Ovary (tissue), 9 donors: ENCODE measurements around the gene NDUFS7. TPM values are rescaled to one million over a fixed set of nuclear protein-coding genes. Genes with fewer than 3 reads are reported as not detected.

Experiments used
- DNase-seq, 5 donors: peaks; one replicate each; pipeline ENCODE4 v3.0.0-alpha.2; 2019 to 2020
- H3K27ac ChIP-seq, 2 donors: fragments of 200-600 bp; one replicate each; pipeline versions ENCODE4 v1.5.1 to v1.8.0; 2019 to 2022
- H3K27me3 ChIP-seq: fragments of 200-600 bp; one replicate; pipeline ENCODE4 v1.8.0; 2022
- H3K36me3 ChIP-seq: fragments of 200-600 bp; sonication (generic); one replicate; pipeline ENCODE4 v1.5.1; 2019
- H3K4me1 ChIP-seq: one replicate; pipeline ENCODE4 v1.8.1; 2013; ENCODE audit warnings: mild to moderate bottlenecking, moderate library complexity; ENCODE audit not compliant: insufficient read depth
- H3K4me3 ChIP-seq: fragments of 200-600 bp; sonication (generic); one replicate; pipeline ENCODE4 v1.5.1; 2017
- H3K9me3 ChIP-seq, 2 donors: fragments of 200-600 bp in 1 of 2; sonication (generic) in 1 of 2; one replicate each; pipeline versions ENCODE4 v1.5.1 to v1.8.1; 2013 to 2019; ENCODE audit warnings: mild to moderate bottlenecking in 1 of 2, moderate library complexity in 1 of 2
- EP300 ChIP-seq: sonication (generic); formaldehyde crosslinking; IDR thresholded peaks from one replicate; pipeline ENCODE4 v1.6.1; 2017; ENCODE audit warnings: antibody characterized with exemption
- POLR2A ChIP-seq: fragments of 450-650 bp; IDR thresholded peaks from one replicate; pipeline ENCODE4 v1.6.1; 2017; ENCODE audit warnings: antibody characterized with exemption, mild to moderate bottlenecking, moderate library complexity
- WGBS, 3 donors: extraction: QIAGEN DNeasy Blood & Tissue Kit in 1 of 3; methylation state at CpG; one replicate each; pipeline versions ENCODE4 v1.1.5 to v1.1.7; 2013 to 2017; 5-methylcytosine and 5-hydroxymethylcytosine counted together
- intact Hi-C, 4 donors: fragments of 100-400 bp; cut with DNase I; formaldehyde crosslinking; loops; one replicate each; pipeline versions ENCODE4 v1.11.0 to v1.15.1; 2022 to 2023
- polyA plus RNA-seq, 2 donors: library from polyadenylated mRNA; stranded (reverse); fragments of 200-250 nt in 1 of 2; fragments of 350-450 nt in 1 of 2; fragmentation: Illumina TruSeq in 1 of 2; extraction: RNeasy Lipid Tissue Mini Kit (QIAGEN cat#74804) in 1 of 2; gene quantifications; one replicate each; pipeline ENCODE4 v1.2.3, GENCODE V29; 2013 to 2014
- total RNA-seq, 7 donors: library from RNA; depleted of rRNA in 2 of 7; stranded (reverse); fragments of >200 nt in 2 of 7; fragmentation: NEBNext Ultra II Directional in 3 of 7; extraction: Animal tissue kit (Norgen Biotek cat#: 25700) in 3 of 7; gene quantifications; one replicate each; pipeline versions ENCODE4 v1.1.0 to v1.2.4, GENCODE V29; 2016 to 2023
- TF ChIP-seq, protein P1 (sequence below), 3 donors: fragments of 450-650 bp in 2 of 3; fragments of 200-600 bp in 1 of 3; IDR thresholded peaks; one replicate each; pipeline versions ENCODE4 v1.5.1 to v1.8.0; 2016 to 2022; ENCODE audit warnings: antibody characterized with exemption in 3 of 3, mild to moderate bottlenecking in 1 of 3
- donor health status: DM: no; HTN: no; CAD: no; lungs with moderate emphysema.
- donor health status: DM: no; HTN: no; CAD: no.
- donor health status: Bipolar disorder and iron deficiency.
- donor health status: DM: yes; HTN: yes; CAD: no.
- donor health status: DM: no; HTN: no; CAD: no.
- donor health status: DM: yes; HTN: yes; CAD: no.

Gene NDUFS7
- total and polyA plus RNA-seq, 9 donors = 0.72 to 112 (median 79.9) TPM

- intact Hi-C loops = no loop called here
- H3K36me3 ChIP-seq = no peaks in the 10 kb centered on the region
- WGBS, 3 donors = 65 to 79% (median 68%) methylated on average over 9 of the region's 9 CpGs
- no peak for DNase-seq
- no peaks in the 10 kb centered on the region for H3K9me3 ChIP-seq
- no peaks in the 10 kb centered on the region for H3K4me1 ChIP-seq
- no peak overlapping the region for H3K4me3 ChIP-seq
- no peak overlapping the region for H3K27ac ChIP-seq
- no peaks in the 10 kb centered on the region for H3K27me3 ChIP-seq
- TF ChIP-seq, protein P1, sequence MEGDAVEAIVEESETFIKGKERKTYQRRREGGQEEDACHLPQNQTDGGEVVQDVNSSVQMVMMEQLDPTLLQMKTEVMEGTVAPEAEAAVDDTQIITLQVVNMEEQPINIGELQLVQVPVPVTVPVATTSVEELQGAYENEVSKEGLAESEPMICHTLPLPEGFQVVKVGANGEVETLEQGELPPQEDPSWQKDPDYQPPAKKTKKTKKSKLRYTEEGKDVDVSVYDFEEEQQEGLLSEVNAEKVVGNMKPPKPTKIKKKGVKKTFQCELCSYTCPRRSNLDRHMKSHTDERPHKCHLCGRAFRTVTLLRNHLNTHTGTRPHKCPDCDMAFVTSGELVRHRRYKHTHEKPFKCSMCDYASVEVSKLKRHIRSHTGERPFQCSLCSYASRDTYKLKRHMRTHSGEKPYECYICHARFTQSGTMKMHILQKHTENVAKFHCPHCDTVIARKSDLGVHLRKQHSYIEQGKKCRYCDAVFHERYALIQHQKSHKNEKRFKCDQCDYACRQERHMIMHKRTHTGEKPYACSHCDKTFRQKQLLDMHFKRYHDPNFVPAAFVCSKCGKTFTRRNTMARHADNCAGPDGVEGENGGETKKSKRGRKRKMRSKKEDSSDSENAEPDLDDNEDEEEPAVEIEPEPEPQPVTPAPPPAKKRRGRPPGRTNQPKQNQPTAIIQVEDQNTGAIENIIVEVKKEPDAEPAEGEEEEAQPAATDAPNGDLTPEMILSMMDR (IDR thresholded peaks at IDR 0.05) = no peak
- TF ChIP-seq POLR2A (no peak), EP300 (no peak)
These were observed 43.0 kb downstream of the NDUFS7 start for GRCh38 chr19:1426736-1427135.

- Histone ChIP-seq H3K4me1 (no peaks in the 10 kb centered on the region), H3K36me3 (no peaks in the 10 kb centered on the region), H3K27me3 (no peaks in the 10 kb centered on the region), H3K4me3 (no peak overlapping the region), H3K27ac (no peak overlapping the region), H3K9me3 (no peaks in the 10 kb centered on the region)
- DNase-seq = no peak
- TF ChIP-seq, protein P1 (IDR thresholded peaks at IDR 0.05) = no peak
- TF ChIP-seq POLR2A = no peak
- TF ChIP-seq EP300 = no peak
- intact Hi-C loops = no loop called here
- 84 to 91% (median 87%) methylated on average over 27 of the region's 27 CpGs for WGBS, 3 donors
These were observed 43.7 kb downstream of the NDUFS7 start for GRCh38 chr19:1427221-1427920.

GRCh38 chr19:1428738-1429391 is 45.2 kb downstream of the NDUFS7 start:
- 71 to 84% (median 84%) methylated on average over 34 to 41 of the region's 41 CpGs for WGBS, 3 donors
- Histone ChIP-seq H3K27me3 (no peaks in the 10 kb centered on the region), H3K9me3 (no peaks in the 10 kb centered on the region), H3K4me1 (no peaks in the 10 kb centered on the region), H3K4me3 (no peak overlapping the region), H3K27ac (no peak overlapping the region), H3K36me3 (no peaks in the 10 kb centered on the region)
- DNase-seq = no peak
- intact Hi-C loops = no loop called here
- no peak for TF ChIP-seq POLR2A
- TF ChIP-seq, protein P1 (IDR thresholded peaks at IDR 0.05) = no peak
- no peak for TF ChIP-seq EP300

GRCh38 chr19:1429750-1430149 is 46.0 kb downstream of the NDUFS7 start:
- WGBS, 3 donors = 41 to 69% (median 50%) methylated on average over 14 of the region's 14 CpGs
- Histone ChIP-seq H3K27ac (no peak overlapping the region), H3K36me3 (no peaks in the 10 kb centered on the region), H3K9me3 (no peaks in the 10 kb centered on the region), H3K4me3 (no peak overlapping the region), H3K4me1 (no peaks in the 10 kb centered on the region), H3K27me3 (no peaks in the 10 kb centered on the region)
- TF ChIP-seq, protein P1 (IDR thresholded peaks at IDR 0.05) = no peak
- TF ChIP-seq POLR2A = no peak
- no peak for TF ChIP-seq EP300
- DNase-seq = no peak
- intact Hi-C loops = no loop called here
